Natural killer cell treated with Interleukin-12 subunit alpha and Interleukin-12 subunit beta and Interleukin-15 and Interleukin-18, amount 100 ng/mL, for 72 hours (primary cell): ENCODE data around the gene PHLDA1. TPM values are rescaled to one million over a fixed set of nuclear protein-coding genes. Genes with fewer than 3 reads are reported as not detected.

Experiments used
- ATAC-seq, 2 donors: fragments of 150-1000 bp; cut with Tn5 transposase in 1 of 2; sonication (Bioruptor Pico), chemical (Tn5 transposase) in 1 of 2; 2 replicates each; pipeline ENCODE4 v1.10.0; 2021
- DNase-seq: peaks from one replicate; pipeline ENCODE4 v3.0.0; 2022; ENCODE audit warnings: low spot score
- H3K27ac Mint-ChIP-seq, 2 donors: 1 replicate in 1 of 2; 2 replicates in 1 of 2; pipeline ENCODE4 v1.8.0; 2022; ENCODE audit warnings: mixed read lengths in 2 of 2, mild to moderate bottlenecking in 1 of 2, moderate library complexity in 1 of 2
- H3K27me3 Mint-ChIP-seq, 2 donors: 1 replicate in 1 of 2; 2 replicates in 1 of 2; pipeline ENCODE4 v1.8.0; 2022; ENCODE audit warnings: mixed read lengths in 2 of 2
- H3K36me3 Mint-ChIP-seq: one replicate; pipeline ENCODE4 v1.8.0; 2022; ENCODE audit warnings: mixed read lengths
- H3K4me1 Mint-ChIP-seq, 2 donors: 1 replicate in 1 of 2; 2 replicates in 1 of 2; pipeline ENCODE4 v1.8.0; 2022; ENCODE audit warnings: low read depth in 2 of 2, mixed read lengths in 2 of 2, mild to moderate bottlenecking in 1 of 2
- H3K4me3 Mint-ChIP-seq: one replicate; pipeline ENCODE4 v1.8.0; 2022; ENCODE audit warnings: mixed read lengths
- H3K9me3 Mint-ChIP-seq: 2 replicates; pipeline ENCODE4 v1.8.0; 2022; ENCODE audit warnings: mixed read lengths
- total RNA-seq, 2 donors: library from RNA; stranded (reverse); gene quantifications; one replicate each; pipeline ENCODE4 v1.2.3, GENCODE V29; 2022

PHLDA1 gene
- total RNA-seq, 2 donors from 2014 or later: 62.0 to 153 TPM

GRCh38 chr12:76055393-76055792, 23.8 kb upstream of the PHLDA1 start:
- no peak overlapping the region for H3K4me3 Mint-ChIP-seq
- no peak for ATAC-seq
- H3K27me3 Mint-ChIP-seq: no peaks in the 10 kb centered on the region
- no peak for DNase-seq
- H3K27ac Mint-ChIP-seq: no peak overlapping the region
- H3K36me3 Mint-ChIP-seq: peaks cover 42% of the 10 kb centered on the region
- no peaks in the 10 kb centered on the region for H3K9me3 Mint-ChIP-seq
- H3K4me1 Mint-ChIP-seq: peaks cover 5 to 12% of the 10 kb centered on the region in 2 donors

DNA sequence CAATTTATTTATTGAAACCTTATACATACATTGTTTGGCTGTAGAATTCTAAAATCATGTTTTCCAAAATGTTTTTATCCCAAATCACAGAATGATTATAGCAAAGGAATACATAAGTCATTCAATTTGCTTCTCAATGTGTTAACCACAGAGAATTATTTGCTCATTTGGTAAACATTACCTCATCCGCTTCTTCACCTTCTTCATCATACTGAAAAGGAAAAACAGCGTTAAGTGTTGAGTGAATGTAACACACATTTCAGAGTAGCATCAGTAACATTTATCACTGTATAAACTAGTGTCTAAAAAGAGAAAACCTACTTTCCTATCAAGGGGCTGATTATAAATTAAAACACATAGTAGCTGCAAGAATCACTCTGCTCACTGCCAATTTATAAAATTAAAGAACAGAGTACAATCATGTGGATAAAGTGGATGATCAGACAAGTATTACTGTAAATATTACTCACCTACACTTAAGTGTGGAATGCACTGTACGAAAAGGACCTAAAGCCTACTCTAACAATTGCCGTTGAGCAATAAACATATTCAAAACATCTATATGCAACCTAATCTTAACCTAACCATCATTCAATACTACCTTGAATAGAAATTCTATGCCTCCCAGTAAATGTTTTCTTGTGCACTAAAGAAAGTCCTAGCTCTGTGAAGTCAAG, 18.1 kb upstream of the PHLDA1 start:
- Mint-ChIP-seq H3K27me3 (no peaks in the 10 kb centered on the region), H3K9me3 (no peaks in the 10 kb centered on the region), H3K4me1 (peaks cover 0 to 3% of the 10 kb centered on the region in 2 donors), H3K4me3 (no peak overlapping the region), H3K36me3 (peaks cover 35% of the 10 kb centered on the region), H3K27ac (no peak overlapping the region)
- DNase-seq: no peak
- ATAC-seq: no peak

DNA sequence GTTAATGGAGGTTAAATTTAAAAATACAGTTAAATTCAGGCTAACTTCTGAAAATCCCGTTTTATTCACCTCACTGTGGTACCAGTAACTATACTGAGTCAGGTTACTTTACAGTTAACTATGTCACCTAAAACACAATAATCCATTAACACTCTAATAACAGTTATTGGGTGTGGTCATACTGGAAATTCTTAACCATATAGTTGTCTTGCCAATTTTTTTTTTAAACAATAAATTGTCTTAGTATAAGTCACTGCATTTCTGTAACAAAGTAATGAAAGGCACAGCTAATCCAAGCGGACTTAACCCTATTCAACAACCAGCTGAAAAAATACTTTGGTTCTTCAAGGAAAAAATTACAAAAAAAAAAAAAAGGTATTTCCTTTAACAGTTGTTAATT, 16.2 kb upstream of the PHLDA1 start:
- Mint-ChIP-seq H3K4me1 (no peaks in the 10 kb centered on the region), H3K9me3 (no peaks in the 10 kb centered on the region), H3K27me3 (no peaks in the 10 kb centered on the region), H3K36me3 (peaks cover 39% of the 10 kb centered on the region), H3K4me3 (no peak overlapping the region), H3K27ac (no peak overlapping the region)
- no peak for DNase-seq
- ATAC-seq: no peak

DNA sequence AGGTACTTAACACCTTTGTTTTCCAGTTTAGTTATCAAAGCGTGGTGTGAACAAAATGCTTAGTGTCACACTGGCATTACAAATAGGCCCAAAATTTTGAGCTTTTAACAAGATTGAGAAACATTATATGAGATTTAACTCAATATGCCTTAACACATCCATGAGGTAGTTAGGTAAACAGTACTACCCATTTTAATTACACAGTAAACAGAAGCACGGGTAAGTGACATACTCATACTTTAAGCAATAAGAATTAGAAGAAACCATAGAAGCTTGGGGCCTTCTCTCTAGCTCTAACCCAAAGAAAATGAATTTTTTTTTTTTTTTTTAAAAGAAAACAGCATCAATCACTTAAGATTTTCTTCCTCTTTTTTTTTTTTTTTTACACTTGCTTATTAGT, 15.5 kb upstream of the PHLDA1 start:
- H3K27ac Mint-ChIP-seq: no peak overlapping the region
- DNase-seq: no peak
- H3K4me1 Mint-ChIP-seq: no peaks in the 10 kb centered on the region
- H3K36me3 Mint-ChIP-seq: peaks cover 32% of the 10 kb centered on the region
- no peak for ATAC-seq
- no peak overlapping the region for H3K4me3 Mint-ChIP-seq
- no peaks in the 10 kb centered on the region for H3K27me3 Mint-ChIP-seq
- no peaks in the 10 kb centered on the region for H3K9me3 Mint-ChIP-seq

GRCh38 chr12:76043377-76043776, 11.8 kb upstream of the PHLDA1 start:
- no peak for DNase-seq
- no peaks in the 10 kb centered on the region for H3K9me3 Mint-ChIP-seq

DNA sequence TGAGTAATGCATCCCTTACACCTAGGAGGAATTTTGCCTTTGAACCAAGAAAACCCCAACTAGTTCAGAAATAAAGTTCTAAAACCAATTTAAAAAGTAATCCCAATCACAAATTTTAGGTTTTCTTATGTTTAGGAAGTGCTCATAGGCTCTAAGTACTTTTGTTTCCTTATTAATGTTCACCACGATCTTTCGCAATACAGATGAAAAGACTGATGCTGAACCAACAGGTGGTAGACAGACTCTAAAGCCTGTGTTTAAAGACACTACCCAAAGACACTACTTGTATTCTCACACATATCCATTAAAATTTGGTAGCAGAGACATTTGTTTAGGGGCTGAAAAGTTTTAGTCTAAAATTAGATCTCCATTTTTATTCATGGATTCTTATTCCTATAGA, 10.6 kb upstream of the PHLDA1 start:
- Mint-ChIP-seq H3K36me3 (peaks cover 11% of the 10 kb centered on the region), H3K27ac (no peak overlapping the region), H3K9me3 (no peaks in the 10 kb centered on the region), H3K4me1 (peaks cover 9 to 14% of the 10 kb centered on the region in 2 donors), H3K27me3 (no peaks in the 10 kb centered on the region), H3K4me3 (no peak overlapping the region)
- no peak for ATAC-seq
- DNase-seq: no peak

More at GRCh38 chr12:76043377-76043776, 11.8 kb upstream of the PHLDA1 start:
- Mint-ChIP-seq H3K4me3 (no peak overlapping the region), H3K27ac (peak overlapping the region in 1 of 2 donors; percentile 3), H3K4me1 (peaks cover 0 to 3% of the 10 kb centered on the region in 2 donors), H3K27me3 (no peaks in the 10 kb centered on the region), H3K36me3 (peaks cover 12% of the 10 kb centered on the region)
- no peak for ATAC-seq

DNA sequence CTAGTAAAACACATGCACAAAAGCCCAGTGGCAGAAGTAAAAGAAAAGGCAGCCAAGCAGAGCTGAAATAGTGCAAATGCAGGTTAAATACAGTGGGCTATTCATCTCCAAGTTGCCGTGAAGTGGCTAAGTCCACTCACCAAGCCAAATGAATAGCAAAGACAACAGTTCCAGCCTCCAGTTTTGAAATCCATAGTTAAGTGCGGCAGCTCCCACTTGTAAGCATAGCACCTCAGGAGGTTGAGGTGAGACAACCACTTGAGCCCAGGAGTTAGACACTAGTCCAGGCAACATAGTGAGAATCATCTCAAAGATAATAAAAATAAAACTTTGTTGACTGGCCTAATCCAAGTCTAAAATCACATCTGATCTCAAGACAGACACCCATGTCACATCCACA, 9.8 kb upstream of the PHLDA1 start:
- H3K27me3 Mint-ChIP-seq: no peaks in the 10 kb centered on the region
- H3K4me1 Mint-ChIP-seq: peaks cover 12 to 16% of the 10 kb centered on the region in 2 donors
- H3K36me3 Mint-ChIP-seq: peaks cover 4% of the 10 kb centered on the region
- DNase-seq (no peak), ATAC-seq (no peak)
- H3K27ac Mint-ChIP-seq: no peak overlapping the region
- no peaks in the 10 kb centered on the region for H3K9me3 Mint-ChIP-seq
- no peak overlapping the region for H3K4me3 Mint-ChIP-seq

GRCh38 chr12:76040461-76040860, 8.9 kb upstream of the PHLDA1 start:
- ATAC-seq (no peak), DNase-seq (no peak)
- H3K27ac Mint-ChIP-seq: no peak overlapping the region
- H3K4me3 Mint-ChIP-seq: no peak overlapping the region
- H3K4me1 Mint-ChIP-seq: peaks cover 21 to 23% of the 10 kb centered on the region in 2 donors
- no peaks in the 10 kb centered on the region for H3K27me3 Mint-ChIP-seq
- H3K9me3 Mint-ChIP-seq: no peaks in the 10 kb centered on the region
- H3K36me3 Mint-ChIP-seq: peaks cover 4% of the 10 kb centered on the region

- Mint-ChIP-seq H3K27ac (peak overlapping the region; percentile 24 to 57), H3K36me3 (no peaks in the 10 kb centered on the region), H3K9me3 (no peaks in the 10 kb centered on the region), H3K4me1 (peaks cover 35 to 38% of the 10 kb centered on the region in 2 donors), H3K4me3 (no peak overlapping the region), H3K27me3 (no peaks in the 10 kb centered on the region)
- no peak for ATAC-seq
- no peak for DNase-seq
Observed at GRCh38 chr12:76038176-76038575, 6.6 kb upstream of the PHLDA1 start.

- DNase-seq (peak; percentile 81), ATAC-seq (peak; percentile 51 to 62)
- Mint-ChIP-seq H3K27ac (peak overlapping the region; percentile 24 to 57), H3K9me3 (no peaks in the 10 kb centered on the region), H3K4me3 (peak overlapping the region; percentile 56), H3K36me3 (no peaks in the 10 kb centered on the region), H3K4me1 (peaks cover 39 to 46% of the 10 kb centered on the region in 2 donors), H3K27me3 (no peaks in the 10 kb centered on the region)
Observed at GRCh38 chr12:76037130-76038103, 5.8 kb upstream of the PHLDA1 start.

- H3K4me3 Mint-ChIP-seq: peak overlapping the region; percentile 48
- H3K27ac Mint-ChIP-seq: peak overlapping the region; percentile 99 to 100
- DNase-seq (peak; percentile 72), ATAC-seq (no peak)
- no peaks in the 10 kb centered on the region for H3K27me3 Mint-ChIP-seq
- peaks cover 7% of the 10 kb centered on the region for H3K36me3 Mint-ChIP-seq
- H3K9me3 Mint-ChIP-seq: no peaks in the 10 kb centered on the region
- H3K4me1 Mint-ChIP-seq: peaks cover 48 to 58% of the 10 kb centered on the region in 2 donors
Observed at GRCh38 chr12:76035045-76035444, 3.5 kb upstream of the PHLDA1 start.

DNA sequence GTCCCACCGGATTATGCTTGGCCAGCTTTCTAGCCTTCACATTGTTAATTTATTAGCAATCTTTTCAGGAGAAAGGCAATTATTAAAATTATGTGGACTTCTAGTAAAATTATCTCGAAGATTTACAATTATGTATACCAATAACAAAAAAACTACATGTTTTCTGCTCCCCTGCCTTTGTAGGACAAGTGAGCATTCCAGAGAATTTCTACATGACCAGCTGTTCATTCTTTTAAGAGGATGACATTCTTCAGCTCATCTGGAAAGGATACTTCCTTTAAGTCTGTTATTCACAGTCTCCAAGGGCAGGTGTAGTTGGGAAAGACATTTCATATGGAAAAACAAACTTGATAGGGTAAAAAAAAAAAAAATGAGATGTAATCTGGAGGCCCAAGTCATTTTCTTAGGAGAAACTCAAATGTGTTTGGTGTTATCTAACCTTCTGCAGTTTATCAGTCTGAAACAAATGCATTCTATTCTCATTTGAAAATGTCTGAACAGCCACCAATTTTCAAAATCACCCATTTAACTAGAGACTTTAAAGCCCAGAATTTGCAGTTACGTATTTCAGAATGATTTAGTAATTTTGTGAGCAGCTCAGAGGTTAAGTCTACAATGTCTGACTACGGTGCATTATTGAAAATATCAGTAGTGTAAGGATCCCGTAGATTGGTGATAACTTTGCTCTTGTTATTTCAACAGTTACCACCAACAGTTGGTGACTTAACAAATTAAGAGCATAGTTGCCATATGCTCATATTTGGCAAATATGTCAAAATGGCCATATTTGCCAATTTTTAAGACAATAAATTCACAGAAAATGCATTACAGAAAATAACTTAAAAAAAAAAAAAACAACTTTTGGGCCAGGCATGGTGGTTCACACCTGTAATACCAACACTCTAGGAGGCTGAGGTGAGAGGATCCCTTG, 1.8 kb upstream of the PHLDA1 start:
- H3K9me3 Mint-ChIP-seq: no peaks in the 10 kb centered on the region
- H3K4me3 Mint-ChIP-seq: peak overlapping the region; percentile 96
- H3K27ac Mint-ChIP-seq: peak overlapping the region; percentile 99 to 100
- no peak for DNase-seq
- H3K27me3 Mint-ChIP-seq: no peaks in the 10 kb centered on the region
- peaks cover 45 to 71% of the 10 kb centered on the region in 2 donors for H3K4me1 Mint-ChIP-seq
- H3K36me3 Mint-ChIP-seq: peaks cover 20% of the 10 kb centered on the region
- no peak for ATAC-seq
